IPS-15b (cell line): ENCODE measurements around the gene JMJD4.

Experiments
- H3K27me3 ChIP-seq: one replicate; pipeline ENCODE4 v1.6.1; 2013; ENCODE audit warnings: low read length; ENCODE audit not compliant: control insufficient read depth, insufficient read depth
- H3K36me3 ChIP-seq: one replicate; pipeline ENCODE4 v1.6.1; 2013; ENCODE audit warnings: low read length; ENCODE audit not compliant: control insufficient read depth, insufficient read depth
- H3K4me1 ChIP-seq: one replicate; pipeline ENCODE4 v1.6.1; 2013; ENCODE audit warnings: mild to moderate bottlenecking, low read length; ENCODE audit not compliant: control insufficient read depth, insufficient read depth
- H3K4me3 ChIP-seq: one replicate; pipeline ENCODE4 v1.5.1; 2013; ENCODE audit warnings: low read depth, low read length
- H3K9ac ChIP-seq: one replicate; pipeline ENCODE4 v1.6.1; 2013; ENCODE audit warnings: low read depth, mild to moderate bottlenecking, low read length
- H3K9me3 ChIP-seq: one replicate; pipeline ENCODE4 v1.6.1; 2013; ENCODE audit warnings: mild to moderate bottlenecking, low read length; ENCODE audit not compliant: control insufficient read depth, insufficient read depth

Gene JMJD4

GRCh38 chr1:227733751-227734545 lies 1.2 kb downstream of the JMJD4 start:
- Histone ChIP-seq H3K36me3 (peaks cover 3% of the 10 kb centered on the region), H3K4me1 (no peaks in the 10 kb centered on the region), H3K4me3 (peak overlapping the region; percentile 75), H3K9ac (no peak overlapping the region), H3K9me3 (no peaks in the 10 kb centered on the region), H3K27me3 (no peaks in the 10 kb centered on the region)

- Histone ChIP-seq H3K9ac (no peak overlapping the region), H3K36me3 (peaks cover 3% of the 10 kb centered on the region), H3K4me1 (no peaks in the 10 kb centered on the region), H3K9me3 (no peaks in the 10 kb centered on the region), H3K27me3 (no peaks in the 10 kb centered on the region), H3K4me3 (no peak overlapping the region)
Observed at GRCh38 chr1:227733309-227733705, 1.8 kb downstream of the JMJD4 start.

GRCh38 chr1:227732586-227733308 lies 2.4 kb downstream of the JMJD4 start:
- no peaks in the 10 kb centered on the region for H3K9me3 ChIP-seq
- no peaks in the 10 kb centered on the region for H3K4me1 ChIP-seq
- H3K27me3 ChIP-seq, result no peaks in the 10 kb centered on the region
- no peak overlapping the region for H3K9ac ChIP-seq
- H3K4me3 ChIP-seq, result no peak overlapping the region
- H3K36me3 ChIP-seq, result peaks cover 3% of the 10 kb centered on the region

GRCh38 chr1:227731696-227732585 lies 3.2 kb downstream of the JMJD4 start:
- Histone ChIP-seq H3K9ac (no peak overlapping the region), H3K4me1 (no peaks in the 10 kb centered on the region)

GRCh38 chr1:227731241-227731677 lies 3.8 kb downstream of the JMJD4 start:
- Histone ChIP-seq H3K36me3 (peaks cover 3% of the 10 kb centered on the region), H3K4me1 (no peaks in the 10 kb centered on the region), H3K4me3 (no peak overlapping the region), H3K9me3 (no peaks in the 10 kb centered on the region), H3K9ac (no peak overlapping the region), H3K27me3 (no peaks in the 10 kb centered on the region)

More at GRCh38 chr1:227731696-227732585, 3.2 kb downstream of the JMJD4 start:
- Histone ChIP-seq H3K27me3 (no peaks in the 10 kb centered on the region), H3K9me3 (no peaks in the 10 kb centered on the region), H3K36me3 (peaks cover 3% of the 10 kb centered on the region), H3K4me3 (no peak overlapping the region)

GRCh38 chr1:227730630-227731151 lies 4.4 kb downstream of the JMJD4 start:
- Histone ChIP-seq H3K4me1 (no peaks in the 10 kb centered on the region), H3K27me3 (no peaks in the 10 kb centered on the region), H3K9ac (no peak overlapping the region), H3K36me3 (peaks cover 3% of the 10 kb centered on the region), H3K4me3 (no peak overlapping the region), H3K9me3 (no peaks in the 10 kb centered on the region)

- Histone ChIP-seq H3K9me3 (no peaks in the 10 kb centered on the region), H3K27me3 (no peaks in the 10 kb centered on the region), H3K9ac (no peak overlapping the region), H3K36me3 (peaks cover 3% of the 10 kb centered on the region), H3K4me1 (no peaks in the 10 kb centered on the region), H3K4me3 (no peak overlapping the region)
Observed at GRCh38 chr1:227729881-227730629, 5.0 kb downstream of the JMJD4 start.

- no peak overlapping the region for H3K9ac ChIP-seq
- H3K4me1 ChIP-seq, result no peaks in the 10 kb centered on the region
- no peaks in the 10 kb centered on the region for H3K27me3 ChIP-seq
- H3K36me3 ChIP-seq, result peaks cover 3% of the 10 kb centered on the region
- peak overlapping the region; percentile 55 for H3K4me3 ChIP-seq
- no peaks in the 10 kb centered on the region for H3K9me3 ChIP-seq
Observed at GRCh38 chr1:227729144-227729880, 5.8 kb downstream of the JMJD4 start.

- Histone ChIP-seq H3K9me3 (no peaks in the 10 kb centered on the region), H3K9ac (no peak overlapping the region), H3K4me3 (peak overlapping the region; percentile 55), H3K27me3 (no peaks in the 10 kb centered on the region), H3K36me3 (peaks cover 3% of the 10 kb centered on the region), H3K4me1 (no peaks in the 10 kb centered on the region)
Observed at GRCh38 chr1:227728892-227729143, 6.3 kb downstream of the JMJD4 start.

GRCh38 chr1:227728059-227728891 lies 6.8 kb downstream of the JMJD4 start:
- no peaks in the 10 kb centered on the region for H3K9me3 ChIP-seq
- no peak overlapping the region for H3K9ac ChIP-seq
- H3K4me3 ChIP-seq, result peak overlapping the region; percentile 55
- H3K4me1 ChIP-seq, result no peaks in the 10 kb centered on the region
- H3K36me3 ChIP-seq, result peaks cover 3% of the 10 kb centered on the region
- H3K27me3 ChIP-seq, result no peaks in the 10 kb centered on the region
